ENCODE measurements around the gene MED12L. TPM values are rescaled to one million over a fixed set of nuclear protein-coding genes. Genes with fewer than 3 reads are reported as not detected.

Gene MED12L
- polyA plus RNA-seq, 1 donor from 2014 or later, result 28.5 TPM

- H3K79me2 ChIP-seq (replicated peaks; ENCODE audit: insufficient read depth, low read length), result no peaks in the 10 kb centered on the region
- H3K36me3 ChIP-seq (ENCODE audit: insufficient read depth, low read length), result no peaks in the 10 kb centered on the region
- H2AFZ ChIP-seq (ENCODE audit: low read depth, low read length), result no peak overlapping the region
- no peak overlapping the region for H3K4me2 ChIP-seq (ENCODE audit: low read length)
- peaks cover 4% of the 10 kb centered on the region for H4K20me1 ChIP-seq (ENCODE audit: insufficient read depth)
- no peak overlapping the region for H3K9ac ChIP-seq (ENCODE audit: low read length)
- H3K9me3 ChIP-seq (ENCODE audit: low read length), result no peaks in the 10 kb centered on the region
- H3K27me3 ChIP-seq (ENCODE audit: insufficient read depth, low read depth, low read length), result no peaks in the 10 kb centered on the region
- no peak overlapping the region for H3K27ac ChIP-seq (ENCODE audit: low read length)
- H3F3A ChIP-seq (ENCODE audit: insufficient read depth, low read length, poor library complexity, severe bottlenecking), result no peaks in the 10 kb centered on the region
- no peak overlapping the region for H3K4me3 ChIP-seq (ENCODE audit: low read length)
- H3K9me2 ChIP-seq (ENCODE audit: insufficient read depth, low read length), result no peaks in the 10 kb centered on the region
- TF ChIP-seq EZH2 (IDR thresholded peaks at IDR 0.05; ENCODE audit: borderline replicate concordance, insufficient read depth, low read length, poor library complexity, severe bottlenecking) (no peak), EP300 (conservative IDR thresholded peaks at IDR 0.05; ENCODE audit: poor library complexity, severe bottlenecking) (no peak), REST (IDR thresholded peaks at IDR 0.05; ENCODE audit: borderline replicate concordance) (no peak), TAF1 (IDR thresholded peaks at IDR 0.05; ENCODE audit: low read depth) (no peak), CTCF (IDR thresholded peaks at IDR 0.05; ENCODE audit: poor library complexity, severe bottlenecking) (no peak), RAD21 (conservative IDR thresholded peaks at IDR 0.05) (no peak), MXI1 (conservative IDR thresholded peaks at IDR 0.05; ENCODE audit: poor library complexity, severe bottlenecking) (no peak), SMC3 (conservative IDR thresholded peaks at IDR 0.05; ENCODE audit: poor library complexity) (no peak), POLR2AphosphoS5 (IDR thresholded peaks at IDR 0.05) (no peak)
Measured at GRCh38 chr3:151147299-151147698, 61.8 kb downstream of the MED12L start.

- no peak overlapping the region for H3K4me3 ChIP-seq (ENCODE audit: low read length)
- H3K9me3 ChIP-seq (ENCODE audit: low read length), result no peaks in the 10 kb centered on the region
- TF ChIP-seq EZH2 (IDR thresholded peaks at IDR 0.05; ENCODE audit: borderline replicate concordance, insufficient read depth, low read length, poor library complexity, severe bottlenecking), result no peak
Measured at GRCh38 chr3:151152455-151153079, 67.1 kb downstream of the MED12L start.

More at GRCh38 chr3:151152455-151153079, 67.1 kb downstream of the MED12L start:
- H3K9me2 ChIP-seq (ENCODE audit: insufficient read depth, low read length), result no peaks in the 10 kb centered on the region
- no peak overlapping the region for H3K9ac ChIP-seq (ENCODE audit: low read length)
- H3K27ac ChIP-seq (ENCODE audit: low read length), result peak overlapping the region; percentile 9
- no peaks in the 10 kb centered on the region for H3K36me3 ChIP-seq (ENCODE audit: insufficient read depth, low read length)
- H3F3A ChIP-seq (ENCODE audit: insufficient read depth, low read length, poor library complexity, severe bottlenecking), result no peaks in the 10 kb centered on the region
- H4K20me1 ChIP-seq (ENCODE audit: insufficient read depth), result no peaks in the 10 kb centered on the region
- no peak overlapping the region for H3K4me2 ChIP-seq (ENCODE audit: low read length)
- no peak overlapping the region for H2AFZ ChIP-seq (ENCODE audit: low read depth, low read length)
- H3K79me2 ChIP-seq (replicated peaks; ENCODE audit: insufficient read depth, low read length), result no peaks in the 10 kb centered on the region
- no peaks in the 10 kb centered on the region for H3K27me3 ChIP-seq (ENCODE audit: insufficient read depth, low read depth, low read length)
